ENCODE measurements around the gene SP8. TPM values are rescaled to one million over a fixed set of nuclear protein-coding genes. Genes with fewer than 3 reads are reported as not detected.
"Not testable (repeated sequence)": the region's sequence is repeated elsewhere in the genome, so short reads cannot be mapped to it uniquely, and the experiment has no call there.

The SP8 gene
- total RNA-seq: not detected

GRCh38 chr7:20786779-20787659 lies at the start of gene SP8:
Gene SP8 (minus strand): TSS chr7:20786886. CDS start chr7:20786798, 88 bp downstream.
- DNase-seq (ENCODE audit: low spot score): no peak

- DNase-seq (ENCODE audit: low spot score): not testable (repeated sequence)
These were observed 49.7 kb upstream of the SP8 start for GRCh38 chr7:20836424-20836823.

- no peak for DNase-seq (ENCODE audit: low spot score)
These were observed 48.5 kb upstream of the SP8 start for GRCh38 chr7:20835111-20835750.

DNA sequence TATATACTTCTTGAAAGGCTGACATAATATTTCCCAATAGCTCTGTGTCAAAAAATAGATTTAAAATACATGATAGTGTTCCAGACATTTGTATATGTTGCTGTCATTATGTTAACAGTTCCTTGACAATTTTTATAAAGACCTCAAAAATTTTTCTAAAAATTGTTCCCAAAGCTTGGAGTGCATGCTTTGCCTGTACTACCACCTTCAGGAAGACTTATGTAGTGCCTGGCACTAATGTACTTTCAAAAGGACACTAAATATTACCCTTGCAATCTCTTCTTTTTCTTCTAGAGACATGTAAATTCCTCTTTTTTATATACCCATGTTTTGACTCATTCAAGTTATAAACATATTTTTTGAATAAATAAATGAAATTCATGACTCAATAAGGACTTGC lies 48.0 kb upstream of the SP8 start:
- no peak for DNase-seq (ENCODE audit: low spot score)

DNA sequence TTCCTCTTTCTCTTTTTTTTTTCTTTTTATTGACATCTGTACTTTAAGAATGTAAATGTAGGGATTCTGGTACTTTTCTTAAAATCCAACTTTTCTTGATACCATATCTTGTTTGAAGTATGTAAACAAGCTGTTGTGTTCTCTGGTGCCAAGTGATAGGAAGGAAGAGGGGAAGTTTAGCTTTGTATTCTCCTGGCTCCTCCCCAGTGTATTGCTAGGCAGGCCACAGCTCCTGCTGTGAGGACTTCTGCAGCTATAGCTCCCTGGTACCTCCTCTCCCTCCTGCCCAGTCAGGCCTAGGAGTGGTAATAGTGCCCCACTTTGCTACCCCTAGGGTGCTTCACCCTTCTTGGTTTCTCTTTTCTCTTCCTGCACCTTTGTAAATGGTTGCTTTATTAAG lies 45.3 kb upstream of the SP8 start:
- DNase-seq (ENCODE audit: low spot score): no peak

DNA sequence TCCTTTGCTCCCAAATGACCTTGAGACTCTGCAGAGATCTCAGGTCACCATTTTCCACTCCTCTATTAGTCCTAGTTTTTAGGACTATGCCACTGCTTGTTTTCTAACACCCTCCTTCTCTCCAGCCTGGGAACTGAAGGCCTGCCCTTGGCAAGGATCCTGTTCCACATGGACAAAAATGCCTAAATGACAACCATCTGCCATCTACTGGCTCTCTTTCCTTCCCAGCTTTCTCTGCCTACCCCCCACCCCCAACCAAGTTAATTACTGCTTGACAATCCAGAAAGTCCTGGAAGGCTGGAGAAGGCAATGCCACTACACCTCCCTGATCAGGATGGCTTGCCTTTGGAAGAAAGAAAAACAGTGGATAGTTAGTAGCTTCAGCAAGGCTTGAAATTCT lies 44.8 kb upstream of the SP8 start:
- no peak for DNase-seq (ENCODE audit: low spot score)

DNA sequence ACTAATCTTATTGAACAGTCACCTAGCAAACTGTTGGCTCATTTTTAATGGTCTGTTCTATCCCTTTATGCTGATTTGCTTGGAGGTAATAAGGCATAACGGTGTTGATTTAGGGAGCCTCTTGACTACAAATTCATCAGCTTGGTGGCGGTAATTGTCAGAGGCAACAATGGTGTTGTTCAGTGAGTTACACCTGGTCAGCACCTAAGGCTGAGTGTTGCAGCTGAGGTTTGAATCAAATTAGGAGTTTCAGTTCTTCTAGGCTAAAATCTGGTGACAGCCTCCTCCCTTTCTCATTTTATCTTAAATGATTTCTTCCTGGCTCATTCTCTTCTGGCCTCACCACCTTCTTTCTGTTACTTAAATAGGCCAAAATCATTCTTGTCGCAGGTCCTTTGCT lies 42.3 kb upstream of the SP8 start:
- DNase-seq (ENCODE audit: low spot score): no peak

- no peak for DNase-seq (ENCODE audit: low spot score)
These were observed 40.5 kb upstream of the SP8 start for GRCh38 chr7:20827172-20827571.

GRCh38 chr7:20826243-20826642 lies 39.6 kb upstream of the SP8 start:
- no peak for DNase-seq (ENCODE audit: low spot score)

DNA sequence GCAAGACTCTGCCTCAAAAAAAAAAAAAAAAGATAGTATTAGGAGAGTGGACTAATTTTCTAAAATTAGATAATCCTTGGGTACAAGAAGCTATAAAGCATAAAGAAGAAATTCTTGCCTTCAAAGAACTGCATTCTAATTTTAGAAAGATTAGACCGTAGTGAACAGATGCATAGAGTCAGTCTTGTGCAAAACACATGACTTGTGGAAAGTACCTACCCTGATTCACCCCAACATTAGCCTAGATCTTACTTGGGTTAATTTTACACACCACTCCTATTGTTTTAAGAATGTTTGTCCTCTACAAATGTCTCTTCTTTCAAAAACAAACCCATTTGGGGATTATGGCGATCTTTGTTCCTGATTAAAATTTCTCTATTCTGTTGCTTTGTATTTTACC lies 38.9 kb upstream of the SP8 start:
- no peak for DNase-seq (ENCODE audit: low spot score)

DNA sequence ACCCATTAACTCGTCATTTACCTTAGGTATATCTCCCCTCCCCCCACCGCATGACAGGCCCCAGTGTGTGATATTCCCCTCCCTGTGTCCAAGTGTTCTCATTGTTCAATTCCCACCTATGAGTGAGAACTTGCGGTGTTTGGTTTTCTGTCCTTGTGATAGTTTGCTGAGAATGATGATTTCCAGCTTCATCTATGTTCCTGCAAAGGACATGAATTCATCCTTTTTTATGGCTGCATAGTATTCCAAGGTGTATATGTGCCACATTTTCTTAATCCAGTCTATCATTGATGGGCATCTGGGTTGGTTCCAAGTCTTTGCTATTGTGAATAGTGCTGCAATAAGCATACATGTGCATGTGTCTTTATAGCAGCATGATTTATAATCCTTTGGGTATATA lies 34.7 kb upstream of the SP8 start:
- not testable (repeated sequence) for DNase-seq (ENCODE audit: low spot score)

DNA sequence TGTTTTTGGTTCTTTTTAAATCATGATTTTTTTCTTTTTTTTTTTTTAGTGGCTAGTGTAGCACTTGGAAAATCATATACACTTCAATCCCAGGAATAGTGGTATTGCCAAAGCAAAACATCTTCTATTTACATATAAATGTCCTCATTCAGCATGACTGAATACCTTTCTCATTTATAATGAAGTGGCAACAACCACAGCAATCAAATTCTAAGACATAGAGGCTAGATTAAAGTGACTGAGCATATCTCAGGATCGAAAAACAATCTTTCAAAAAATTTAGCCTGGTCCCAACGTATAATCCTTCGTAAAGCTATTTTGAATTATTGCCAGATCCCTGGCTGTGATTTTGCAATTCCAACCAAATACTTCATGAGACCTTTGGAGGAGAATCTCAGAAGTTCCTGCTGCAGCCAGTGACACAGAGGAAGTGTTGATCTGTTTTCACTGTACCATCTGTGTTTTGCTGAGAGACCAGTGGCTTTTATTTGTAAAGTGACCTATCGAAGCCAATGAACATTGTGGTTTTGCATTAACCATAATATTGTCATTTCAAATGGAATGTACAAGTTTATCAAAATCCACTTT lies 29.8 kb upstream of the SP8 start:
- DNase-seq (ENCODE audit: low spot score): no peak

DNA sequence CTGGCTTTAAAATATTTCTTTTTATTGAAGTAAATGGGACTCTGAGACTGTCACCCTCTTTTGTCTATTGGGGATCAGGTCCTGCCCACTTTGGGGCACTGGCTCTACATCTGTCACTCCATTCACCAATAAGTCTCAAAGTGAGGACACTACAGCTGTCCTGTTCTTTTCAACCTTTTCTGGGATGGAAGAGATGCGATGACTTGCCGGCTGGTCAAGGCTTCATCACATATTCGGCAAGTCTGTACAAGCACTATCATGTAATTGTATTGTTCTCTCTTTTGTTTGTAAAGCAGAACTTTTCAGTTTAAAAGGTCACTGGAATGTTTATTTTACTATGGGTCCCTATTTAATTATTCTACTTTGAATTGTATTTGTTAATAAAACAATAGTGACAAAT lies 17.7 kb upstream of the SP8 start:
- no peak for DNase-seq (ENCODE audit: low spot score)

DNA sequence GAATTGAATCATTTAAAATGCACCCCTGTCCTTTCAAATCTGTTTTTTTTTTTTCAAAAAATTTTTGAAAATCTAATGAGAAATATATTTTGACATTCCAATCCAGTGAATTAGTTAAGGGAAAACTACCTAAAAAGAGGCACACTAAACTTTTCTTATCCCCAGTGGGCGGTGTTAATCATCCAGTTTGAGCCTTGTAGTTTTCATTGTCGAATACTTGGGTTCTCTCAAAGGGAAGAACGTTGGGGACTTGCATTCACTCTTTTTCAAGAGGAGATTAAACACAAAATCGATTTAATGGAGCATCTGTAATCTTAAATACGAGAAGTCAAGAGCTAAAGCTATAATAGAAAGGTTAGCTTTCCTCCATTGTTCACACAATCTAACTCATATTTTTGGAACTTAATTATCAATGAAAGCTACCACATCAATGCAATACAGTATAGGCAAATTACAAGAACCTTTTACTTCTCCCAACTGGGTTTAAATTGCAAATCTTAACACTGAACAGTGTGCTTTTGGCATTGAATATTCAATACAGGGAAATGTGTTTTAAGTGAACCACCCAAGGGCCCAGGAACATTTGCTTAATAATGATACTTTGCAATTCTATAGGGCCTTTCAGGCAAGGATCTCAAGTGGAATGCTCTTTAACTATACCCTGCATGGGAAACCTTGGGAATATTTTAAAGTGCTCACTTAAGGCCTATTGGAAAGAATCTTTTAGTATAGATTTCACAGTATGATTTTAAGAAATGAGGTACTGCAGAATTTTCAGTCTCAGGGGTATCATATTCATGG lies 13.1 kb upstream of the SP8 start:
- no peak for DNase-seq (ENCODE audit: low spot score)

- no peak for DNase-seq (ENCODE audit: low spot score)
These were observed 12.0 kb upstream of the SP8 start for GRCh38 chr7:20798694-20799121.

GRCh38 chr7:20798081-20798693 lies 11.5 kb upstream of the SP8 start:
- DNase-seq (ENCODE audit: low spot score): no peak

- DNase-seq (ENCODE audit: low spot score): no peak
These were observed 10.9 kb upstream of the SP8 start for GRCh38 chr7:20797462-20798080.

DNA sequence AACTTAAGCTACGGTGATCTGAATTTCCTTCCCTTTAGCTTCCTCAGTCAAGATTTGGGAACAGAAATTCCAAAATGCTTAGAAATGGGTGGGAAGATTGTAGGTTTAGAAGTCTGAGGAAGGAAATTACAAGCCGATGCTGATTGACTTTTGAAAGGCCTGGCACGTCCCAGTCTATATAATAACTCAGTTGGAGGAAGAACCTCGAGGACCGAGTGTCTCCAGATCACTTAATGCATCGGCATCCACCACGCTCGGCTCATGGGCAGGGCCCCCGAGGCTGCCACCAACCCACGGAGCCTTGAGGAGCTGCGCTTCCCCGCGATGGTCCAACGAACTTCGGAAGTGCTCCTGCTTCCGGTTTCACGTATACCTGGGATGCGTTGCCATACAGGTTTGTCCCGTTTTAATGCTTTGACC lies 10.4 kb upstream of the SP8 start:
- no peak for DNase-seq (ENCODE audit: low spot score)

DNA sequence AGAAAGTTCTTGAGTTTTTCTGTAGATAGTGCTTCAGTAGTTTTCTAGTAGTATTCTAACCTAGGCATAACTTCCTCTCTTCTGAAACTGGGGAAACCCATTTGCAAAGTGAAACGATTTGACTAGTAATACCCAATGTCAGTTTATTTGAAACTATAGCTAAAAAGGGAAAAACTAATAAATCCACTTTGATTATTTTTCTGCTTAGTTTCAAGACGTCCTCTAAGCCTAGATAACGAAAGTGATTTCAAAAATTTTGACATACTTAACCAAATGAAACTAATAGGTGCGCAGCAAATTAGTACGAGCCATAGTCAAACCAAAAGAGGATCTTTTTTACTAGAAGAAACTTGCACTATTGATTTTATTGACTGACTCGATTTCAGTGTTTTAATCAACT lies 9.8 kb upstream of the SP8 start:
- no peak for DNase-seq (ENCODE audit: low spot score)

GRCh38 chr7:20795881-20796280 lies 9.2 kb upstream of the SP8 start:
- DNase-seq (ENCODE audit: low spot score): no peak

GRCh38 chr7:20795361-20795760 lies 8.7 kb upstream of the SP8 start:
- no peak for DNase-seq (ENCODE audit: low spot score)

Data from mucosa of gallbladder (tissue), 1 donor.